Calu3 (cell line): Measurements from ENCODE around the gene CEP76. TPM values are rescaled to one million over a fixed set of nuclear protein-coding genes. Genes with fewer than 3 reads are reported as not detected.

ENCODE experiments used
- BruUV-seq: library from RNA; stranded (reverse); fragments of 400-500 nt; replicated peaks from 2 replicates; lab custom pipeline; 2021; lab: Mats Ljungman, UMichigan
- CTCF ChIA-PET: fragments of 300-600 bp; sonication (Branson Sonifier 250); formaldehyde crosslinking; loops from one replicate; lab custom pipeline; 2022; ENCODE audit warnings: antibody characterized with exemption; lab: Charles Lee
- DNase-seq: peaks from one replicate; pipeline ENCODE4 v3.0.0; 2022
- H3K27ac Mint-ChIP-seq: one replicate; pipeline ENCODE4 v1.8.0; 2022; ENCODE audit warnings: mixed read lengths; ENCODE audit not compliant: unreplicated experiment
- H3K27me3 Mint-ChIP-seq: one replicate; pipeline ENCODE4 v1.8.0; 2022; ENCODE audit warnings: mixed read lengths; ENCODE audit not compliant: unreplicated experiment
- H3K36me3 Mint-ChIP-seq: one replicate; pipeline ENCODE4 v1.8.0; 2022; ENCODE audit warnings: mild to moderate bottlenecking, moderate library complexity, mixed read lengths; ENCODE audit not compliant: insufficient read depth, unreplicated experiment
- H3K4me1 Mint-ChIP-seq: one replicate; pipeline ENCODE4 v1.8.0; 2022; ENCODE audit warnings: mild to moderate bottlenecking, low read depth, mixed read lengths; ENCODE audit not compliant: unreplicated experiment
- H3K4me3 Mint-ChIP-seq: one replicate; pipeline ENCODE4 v1.8.0; 2022; ENCODE audit warnings: mild to moderate bottlenecking, low read depth, moderate library complexity, mixed read lengths; ENCODE audit not compliant: unreplicated experiment
- H3K9me3 Mint-ChIP-seq: one replicate; pipeline ENCODE4 v1.8.0; 2022; ENCODE audit warnings: low read depth, mixed read lengths; ENCODE audit not compliant: unreplicated experiment
- CTCF ChIP-seq: fragments of 200-600 bp; IDR thresholded peaks from one replicate; pipeline ENCODE4 v1.8.0; 2022; ENCODE audit warnings: antibody characterized with exemption; ENCODE audit not compliant: unreplicated experiment
- intact Hi-C: fragments of 100-400 bp; cut with micrococcal nuclease; formaldehyde crosslinking; loops from one replicate; pipeline ENCODE4 v1.10.0; 2022; ENCODE audit not compliant: unreplicated experiment
- total RNA-seq: library from RNA; stranded (reverse); gene quantifications from 2 replicates; pipeline ENCODE4 v1.2.3, GENCODE V29; 2022

Gene CEP76
- total RNA-seq, 1 experiment from 2014 or later, result 12.7 TPM

- Mint-ChIP-seq H3K36me3 (peaks cover 18% of the 10 kb centered on the region), H3K4me3 (no peak overlapping the region), H3K4me1 (peaks cover 8% of the 10 kb centered on the region), H3K27ac (no peak overlapping the region), H3K27me3 (no peaks in the 10 kb centered on the region), H3K9me3 (no peaks in the 10 kb centered on the region)
- TF ChIP-seq CTCF, result no peak
- no TSS peak for BruUV-seq
- CTCF ChIA-PET, result interaction anchor here (0.7 kb wide), 2 partner anchors 298 to 319 kb away, joined by 3 to 5 read pairs; no protein-coding TSS in a partner anchor
- intact Hi-C loops, result no loop called here
- DNase-seq, result no peak
These were observed 10.3 kb downstream of the CEP76 start for GRCh38 chr18:12692206-12692605.

- H3K27ac Mint-ChIP-seq, result no peak overlapping the region
- peaks cover 8% of the 10 kb centered on the region for H3K4me1 Mint-ChIP-seq
- peaks cover 14% of the 10 kb centered on the region for H3K36me3 Mint-ChIP-seq
These were observed 13.2 kb downstream of the CEP76 start for GRCh38 chr18:12689256-12689850.

GRCh38 chr18:12686100-12686499 is 16.4 kb downstream of the CEP76 start:
- no peak overlapping the region for H3K27ac Mint-ChIP-seq
- no peak for DNase-seq
- H3K36me3 Mint-ChIP-seq, result no peaks in the 10 kb centered on the region
- H3K27me3 Mint-ChIP-seq, result no peaks in the 10 kb centered on the region
- BruUV-seq, result no TSS peak
- no peak overlapping the region for H3K4me3 Mint-ChIP-seq
- H3K4me1 Mint-ChIP-seq, result no peaks in the 10 kb centered on the region
- intact Hi-C loops, result no loop called here
- CTCF ChIA-PET, result no interaction called here
- no peaks in the 10 kb centered on the region for H3K9me3 Mint-ChIP-seq
- TF ChIP-seq CTCF, result no peak

More at GRCh38 chr18:12689256-12689850, 13.2 kb downstream of the CEP76 start:
- CTCF ChIA-PET, result no interaction called here
- Mint-ChIP-seq H3K27me3 (no peaks in the 10 kb centered on the region), H3K9me3 (no peaks in the 10 kb centered on the region), H3K4me3 (no peak overlapping the region)
- BruUV-seq, result no TSS peak
- TF ChIP-seq CTCF, result no peak
- intact Hi-C loops, result no loop called here
- DNase-seq, result no peak

DNA sequence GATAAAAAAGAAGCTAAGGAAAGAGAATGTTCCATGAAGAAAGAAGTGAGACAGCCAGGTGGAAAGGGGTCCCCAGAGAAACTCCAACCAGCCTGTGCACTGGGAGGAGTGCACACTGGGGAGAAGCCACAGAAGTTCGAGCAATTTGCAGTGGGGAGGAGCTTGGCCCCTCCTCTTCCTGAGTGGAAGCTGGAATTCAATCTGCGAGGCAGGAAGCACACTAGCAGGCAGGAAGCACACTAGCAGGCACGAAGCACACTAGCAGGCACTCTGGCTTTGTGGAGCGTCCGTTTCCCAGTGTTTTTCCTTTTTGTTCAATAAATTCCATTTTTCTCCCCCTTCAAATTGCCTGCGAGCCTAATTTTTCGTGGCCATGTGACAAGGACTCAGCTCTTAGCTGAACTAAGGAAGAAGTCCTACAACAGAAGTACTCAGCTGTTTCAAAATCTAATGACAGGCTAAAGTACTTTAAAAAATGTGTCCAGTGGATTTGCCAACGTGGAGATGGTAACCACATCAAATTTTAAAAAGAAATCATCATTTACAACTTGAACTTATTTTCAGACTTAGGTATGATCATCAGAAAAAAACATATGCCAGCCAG is 23.2 kb downstream of the CEP76 start:
- peaks cover 17% of the 10 kb centered on the region for H3K36me3 Mint-ChIP-seq
- no peak for TF ChIP-seq CTCF
- no peaks in the 10 kb centered on the region for H3K4me1 Mint-ChIP-seq
- no peak overlapping the region for H3K4me3 Mint-ChIP-seq
- DNase-seq, result no peak
- CTCF ChIA-PET, result interaction anchor here (1.0 kb wide), 1 partner anchor 9 kb away, joined by 3 read pairs; no protein-coding TSS in a partner anchor
- no peak overlapping the region for H3K27ac Mint-ChIP-seq
- intact Hi-C loops, result no loop called here
- no peaks in the 10 kb centered on the region for H3K9me3 Mint-ChIP-seq
- no peaks in the 10 kb centered on the region for H3K27me3 Mint-ChIP-seq
- BruUV-seq, result no TSS peak
